GM10266 (cell line): ENCODE measurements around the gene GDF3.
"Not testable (repeated sequence)": the region's sequence is repeated elsewhere in the genome, so short reads cannot be mapped to it uniquely, and the experiment has no call there.

Source experiments
- DNase-seq: peaks from one replicate; pipeline ENCODE4 v3.0.0; 2012; ENCODE audit errors: extremely low spot score
- TF ChIP-seq, protein P1 (sequence below): IDR thresholded peaks from 2 replicates; pipeline ENCODE4 v1.5.1; 2012; ENCODE audit warnings: mild to moderate bottlenecking, low read depth; ENCODE audit not compliant: control insufficient read depth, insufficient read depth; ENCODE audit errors: missing control alignments

The GDF3 gene

DNA sequence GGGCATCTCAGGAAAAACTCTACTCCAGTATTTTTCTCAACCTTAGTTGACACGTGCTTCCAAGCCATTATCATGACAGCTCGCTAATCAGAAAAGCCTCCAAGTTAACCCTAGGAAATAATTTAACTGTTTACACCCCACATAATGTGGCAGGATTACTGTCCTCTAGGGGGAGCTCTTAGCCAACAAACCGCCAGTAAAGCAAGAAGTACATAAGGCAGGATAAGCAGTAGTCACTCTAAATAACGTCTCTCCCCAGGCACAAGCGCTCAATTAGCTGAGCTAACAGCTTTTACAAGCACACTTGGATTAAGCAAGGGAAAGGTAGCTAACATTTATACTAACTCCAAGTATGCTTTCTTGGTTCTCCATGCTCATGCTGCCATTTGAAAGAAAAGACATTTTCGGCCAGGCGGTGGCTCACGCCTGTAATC lies 52.7 kb downstream of the GDF3 start:
- TF ChIP-seq, protein P1, sequence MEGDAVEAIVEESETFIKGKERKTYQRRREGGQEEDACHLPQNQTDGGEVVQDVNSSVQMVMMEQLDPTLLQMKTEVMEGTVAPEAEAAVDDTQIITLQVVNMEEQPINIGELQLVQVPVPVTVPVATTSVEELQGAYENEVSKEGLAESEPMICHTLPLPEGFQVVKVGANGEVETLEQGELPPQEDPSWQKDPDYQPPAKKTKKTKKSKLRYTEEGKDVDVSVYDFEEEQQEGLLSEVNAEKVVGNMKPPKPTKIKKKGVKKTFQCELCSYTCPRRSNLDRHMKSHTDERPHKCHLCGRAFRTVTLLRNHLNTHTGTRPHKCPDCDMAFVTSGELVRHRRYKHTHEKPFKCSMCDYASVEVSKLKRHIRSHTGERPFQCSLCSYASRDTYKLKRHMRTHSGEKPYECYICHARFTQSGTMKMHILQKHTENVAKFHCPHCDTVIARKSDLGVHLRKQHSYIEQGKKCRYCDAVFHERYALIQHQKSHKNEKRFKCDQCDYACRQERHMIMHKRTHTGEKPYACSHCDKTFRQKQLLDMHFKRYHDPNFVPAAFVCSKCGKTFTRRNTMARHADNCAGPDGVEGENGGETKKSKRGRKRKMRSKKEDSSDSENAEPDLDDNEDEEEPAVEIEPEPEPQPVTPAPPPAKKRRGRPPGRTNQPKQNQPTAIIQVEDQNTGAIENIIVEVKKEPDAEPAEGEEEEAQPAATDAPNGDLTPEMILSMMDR, result peak; percentile 50
- DNase-seq, result no peak

DNA sequence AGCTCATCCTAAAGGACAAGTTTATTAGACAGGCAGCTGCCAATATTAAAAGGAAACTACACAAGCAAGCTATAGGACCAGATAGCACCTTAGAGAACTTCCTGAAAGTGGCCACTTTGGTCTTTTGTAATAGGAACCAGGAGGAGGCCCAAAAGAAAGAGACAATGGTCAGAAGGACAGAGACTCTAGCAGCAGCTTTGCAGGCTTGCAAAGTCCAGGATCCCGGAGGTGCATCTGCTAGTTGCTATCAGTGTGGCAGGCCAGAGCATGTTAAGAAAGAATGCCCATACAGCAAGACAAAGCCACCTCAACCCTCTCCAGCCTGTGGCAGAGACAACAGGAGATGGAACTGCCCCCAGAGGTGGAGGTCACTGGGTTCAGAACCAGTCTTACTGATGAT lies 53.3 kb downstream of the GDF3 start:
- DNase-seq, result no peak
- TF ChIP-seq, protein P1, result no peak

GRCh38 chr12:7640123-7640995 lies 55.2 kb downstream of the GDF3 start:
- not testable (repeated sequence) for DNase-seq
